Hepatic stellate cell (primary cell): ENCODE data around the gene CDH18.

Source experiments
- DNase-seq: peaks from one replicate; pipeline ENCODE4 v3.0.0; 2011; ENCODE audit warnings: low spot score

CDH18 gene

GRCh38 chr5:19928562-19929421 is 59.2 kb downstream of the CDH18 start:
- no peak for DNase-seq

- DNase-seq = no peak
Observed at GRCh38 chr5:19927919-19928318, 60.1 kb downstream of the CDH18 start.

- DNase-seq = no peak
Observed at GRCh38 chr5:19927170-19927569, 60.8 kb downstream of the CDH18 start.

- DNase-seq = no peak
Observed at GRCh38 chr5:19923742-19924141, 64.3 kb downstream of the CDH18 start.

- DNase-seq = no peak
Observed at GRCh38 chr5:19920761-19921160, 67.2 kb downstream of the CDH18 start.

GRCh38 chr5:19918780-19919179 is 69.2 kb downstream of the CDH18 start:
- no peak for DNase-seq

GRCh38 chr5:19917588-19918122 is 70.3 kb downstream of the CDH18 start:
- DNase-seq = no peak

GRCh38 chr5:19910136-19910535 is 77.9 kb downstream of the CDH18 start:
- DNase-seq = no peak

- DNase-seq = no peak
Observed at GRCh38 chr5:19904766-19905165, 83.2 kb downstream of the CDH18 start.

GRCh38 chr5:19903611-19904010 is 84.4 kb downstream of the CDH18 start:
- no peak for DNase-seq

- no peak for DNase-seq
Observed at GRCh38 chr5:19902316-19902934, 85.6 kb downstream of the CDH18 start.

- no peak for DNase-seq
Observed at GRCh38 chr5:19900269-19900668, 87.7 kb downstream of the CDH18 start.

- no peak for DNase-seq
Observed at GRCh38 chr5:19891658-19892057, 96.3 kb downstream of the CDH18 start.

GRCh38 chr5:19886123-19886917 is 101.7 kb downstream of the CDH18 start:
- DNase-seq = no peak

GRCh38 chr5:19885040-19885824 is 102.8 kb downstream of the CDH18 start:
- DNase-seq = no peak

- no peak for DNase-seq
Observed at GRCh38 chr5:19880859-19881436, 107.1 kb downstream of the CDH18 start.

- DNase-seq = no peak
Observed at GRCh38 chr5:19880458-19880857, 107.5 kb downstream of the CDH18 start.

- no peak for DNase-seq
Observed at GRCh38 chr5:19874811-19875210, 113.2 kb downstream of the CDH18 start.

GRCh38 chr5:19866090-19866450 is 121.9 kb downstream of the CDH18 start:
- no peak for DNase-seq

- DNase-seq = no peak
Observed at GRCh38 chr5:19865336-19866089, 122.5 kb downstream of the CDH18 start.

GRCh38 chr5:19862711-19863110 is 125.3 kb downstream of the CDH18 start:
- no peak for DNase-seq
